Gastroesophageal sphincter (tissue), 2 donors: Measurements from ENCODE around the gene EFHC2.

Source experiments
- POLR2A ChIP-seq, 2 donors: fragments of 450-650 bp; IDR thresholded peaks; one replicate each; pipeline ENCODE4 v1.6.1; 2017; ENCODE audit warnings: antibody characterized with exemption in 2 of 2, mild to moderate bottlenecking in 2 of 2, moderate library complexity in 1 of 2
- POLR2AphosphoS5 ChIP-seq: sonication (generic); formaldehyde crosslinking; IDR thresholded peaks from one replicate; pipeline ENCODE4 v1.6.1; 2017; ENCODE audit warnings: antibody characterized with exemption

DNA sequence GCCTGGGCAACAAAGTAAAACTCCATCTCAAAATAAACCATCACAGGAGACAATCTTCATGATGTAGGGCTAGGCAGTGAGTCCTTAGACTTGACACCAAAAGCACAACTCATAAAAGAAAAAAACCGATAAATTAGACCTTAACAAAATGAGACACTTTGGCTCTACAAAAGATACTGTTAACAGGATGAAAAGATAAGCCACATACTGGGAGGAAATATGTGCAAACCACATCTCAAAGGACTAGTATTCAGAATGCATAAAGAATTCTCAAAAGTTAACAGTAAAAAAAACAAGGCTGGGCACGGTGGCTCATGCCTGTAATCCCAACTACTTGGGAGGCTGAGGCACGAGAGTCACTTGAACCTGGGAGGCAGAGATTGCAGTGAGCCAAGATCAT lies 13.2 kb downstream of the EFHC2 start:
- TF ChIP-seq POLR2AphosphoS5 (no peak), POLR2A (IDR thresholded peaks at IDR 0.05) (no peak)
